Activated CD8-positive, alpha-beta T cell treated with anti-CD3 and anti-CD28 coated beads for 36 hours (primary cell): ENCODE data around the gene GAL. TPM values are rescaled to one million over a fixed set of nuclear protein-coding genes. Genes with fewer than 3 reads are reported as not detected.
"Not testable (repeated sequence)": the region's sequence is repeated elsewhere in the genome, so short reads cannot be mapped to it uniquely, and the experiment has no call there.

ENCODE experiments used
- ATAC-seq: fragments of 200-7000 bp; cut with Tn5 transposase; one replicate; pipeline ENCODE4 v1.10.0; 2021; ENCODE audit warnings: mild to moderate bottlenecking, moderate library complexity
- CTCF ChIA-PET: fragments of 350-600 bp; sonication (Branson Sonifier 250); formaldehyde crosslinking; loops from one replicate; lab custom pipeline; 2021; ENCODE audit warnings: antibody characterized with exemption; lab: Charles Lee
- POLR2A ChIA-PET: fragments of 350-600 bp; sonication (Branson Sonifier 250); formaldehyde crosslinking; loops from one replicate; lab custom pipeline; 2021; ENCODE audit warnings: antibody characterized with exemption; lab: Charles Lee
- DNase-seq: peaks from one replicate; pipeline ENCODE4 v3.0.0-alpha.2; 2020
- H3K27ac Mint-ChIP-seq: one replicate; pipeline ENCODE4 v1.8.0; 2021; ENCODE audit warnings: mild to moderate bottlenecking, mixed read lengths
- H3K27me3 Mint-ChIP-seq: one replicate; pipeline ENCODE4 v1.8.0; 2021; ENCODE audit warnings: mixed read lengths
- H3K36me3 Mint-ChIP-seq: one replicate; pipeline ENCODE4 v1.8.0; 2021; ENCODE audit warnings: low read depth, mixed read lengths
- H3K4me1 Mint-ChIP-seq: one replicate; pipeline ENCODE4 v1.8.0; 2021; ENCODE audit warnings: low read depth, mixed read lengths
- H3K4me3 Mint-ChIP-seq: one replicate; pipeline ENCODE4 v1.8.0; 2021; ENCODE audit warnings: mild to moderate bottlenecking, moderate library complexity, mixed read lengths
- H3K9me3 Mint-ChIP-seq: one replicate; pipeline ENCODE4 v1.8.0; 2021; ENCODE audit warnings: mixed read lengths
- intact Hi-C: fragments of 100-400 bp; cut with micrococcal nuclease; formaldehyde crosslinking; loops from one replicate; pipeline ENCODE4 v1.10.0; 2022
- total RNA-seq, 2 experiments: library from RNA; stranded (reverse); gene quantifications; one replicate each; pipeline ENCODE4 v1.2.3, GENCODE V29; 2021
- TF ChIP-seq, protein P1 (sequence below): fragments of 200-600 bp; IDR thresholded peaks from one replicate; pipeline ENCODE4 v1.8.0; 2022; ENCODE audit warnings: antibody characterized with exemption, mild to moderate bottlenecking

GAL gene, protein sequence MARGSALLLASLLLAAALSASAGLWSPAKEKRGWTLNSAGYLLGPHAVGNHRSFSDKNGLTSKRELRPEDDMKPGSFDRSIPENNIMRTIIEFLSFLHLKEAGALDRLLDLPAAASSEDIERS
- 1 to 10 TPM; 2.2 to 3.8 TPM for total RNA-seq

DNA sequence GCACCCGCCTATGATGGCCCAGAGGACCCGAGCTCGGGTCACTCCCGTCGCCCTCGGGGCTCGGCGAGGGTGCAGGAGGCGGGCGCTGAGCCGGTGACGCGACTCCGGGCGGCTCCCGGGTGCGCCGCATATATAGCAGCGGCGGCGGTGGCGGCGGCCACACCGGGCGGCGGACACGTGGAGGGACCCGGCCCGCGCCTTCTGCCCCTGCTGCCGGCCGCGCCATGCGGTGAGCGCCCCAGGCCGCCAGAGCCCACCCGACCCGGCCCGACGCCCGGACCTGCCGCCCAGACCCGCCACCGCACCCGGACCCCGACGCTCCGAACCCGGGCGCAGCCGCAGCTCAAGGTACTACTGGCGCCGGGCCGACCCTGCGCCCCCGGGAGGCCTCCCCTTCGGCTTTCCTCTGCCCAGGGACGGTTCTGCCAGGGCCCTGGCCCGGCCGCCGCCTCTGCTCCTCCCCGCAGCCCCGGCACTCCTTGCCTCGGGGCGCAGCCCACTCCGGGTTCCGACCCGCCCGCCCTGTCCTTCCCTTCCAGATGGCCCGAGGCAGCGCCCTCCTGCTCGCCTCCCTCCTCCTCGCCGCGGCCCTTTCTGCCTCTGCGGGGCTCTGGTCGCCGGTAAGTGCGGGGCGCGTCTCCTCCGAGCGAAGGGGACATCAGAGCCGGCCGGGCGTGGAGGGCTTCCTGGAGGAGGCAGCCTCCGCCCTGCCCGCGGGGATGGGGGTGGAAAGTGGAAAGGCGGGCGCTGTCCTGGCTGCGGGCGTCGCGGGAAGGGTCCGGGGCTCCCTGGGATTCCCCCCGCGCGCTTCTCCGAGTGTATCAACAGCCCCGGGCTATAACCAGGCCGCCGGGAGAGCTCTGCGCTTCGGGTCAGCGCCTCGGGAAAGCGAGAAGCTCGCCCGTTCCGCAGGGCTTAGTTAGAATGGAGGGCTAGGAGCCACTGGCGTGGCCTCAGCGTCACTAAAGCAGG lies at the start of gene GAL:
Gene GAL (plus strand): TSS at position 160 of the 972 bp plus-strand sequence. CDS start 380 bp downstream, at position 540.
- H3K27me3 Mint-ChIP-seq, result peaks cover 33% of the 10 kb centered on the region
- intact Hi-C loops, result no loop called here
- DNase-seq (peak; percentile 23), ATAC-seq (peak; percentile 72)
- peak within 1 kb of the TSS; percentile 26 for H3K4me3 Mint-ChIP-seq
- H3K36me3 Mint-ChIP-seq, result no peaks in the 10 kb centered on the region
- ChIA-PET CTCF (no interaction called here), POLR2A (interaction anchor here (0.6 to 1.1 kb wide), 3 partner anchors 46 to 738 kb away, joined by 3 read pairs; no protein-coding TSS in a partner anchor)
- H3K4me1 Mint-ChIP-seq, result peaks cover 5% of the 10 kb centered on the region
- H3K27ac Mint-ChIP-seq, result no peak within 1 kb of the TSS
- no peaks in the 10 kb centered on the region for H3K9me3 Mint-ChIP-seq
- TF ChIP-seq, protein P1, sequence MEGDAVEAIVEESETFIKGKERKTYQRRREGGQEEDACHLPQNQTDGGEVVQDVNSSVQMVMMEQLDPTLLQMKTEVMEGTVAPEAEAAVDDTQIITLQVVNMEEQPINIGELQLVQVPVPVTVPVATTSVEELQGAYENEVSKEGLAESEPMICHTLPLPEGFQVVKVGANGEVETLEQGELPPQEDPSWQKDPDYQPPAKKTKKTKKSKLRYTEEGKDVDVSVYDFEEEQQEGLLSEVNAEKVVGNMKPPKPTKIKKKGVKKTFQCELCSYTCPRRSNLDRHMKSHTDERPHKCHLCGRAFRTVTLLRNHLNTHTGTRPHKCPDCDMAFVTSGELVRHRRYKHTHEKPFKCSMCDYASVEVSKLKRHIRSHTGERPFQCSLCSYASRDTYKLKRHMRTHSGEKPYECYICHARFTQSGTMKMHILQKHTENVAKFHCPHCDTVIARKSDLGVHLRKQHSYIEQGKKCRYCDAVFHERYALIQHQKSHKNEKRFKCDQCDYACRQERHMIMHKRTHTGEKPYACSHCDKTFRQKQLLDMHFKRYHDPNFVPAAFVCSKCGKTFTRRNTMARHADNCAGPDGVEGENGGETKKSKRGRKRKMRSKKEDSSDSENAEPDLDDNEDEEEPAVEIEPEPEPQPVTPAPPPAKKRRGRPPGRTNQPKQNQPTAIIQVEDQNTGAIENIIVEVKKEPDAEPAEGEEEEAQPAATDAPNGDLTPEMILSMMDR, result no peak

DNA sequence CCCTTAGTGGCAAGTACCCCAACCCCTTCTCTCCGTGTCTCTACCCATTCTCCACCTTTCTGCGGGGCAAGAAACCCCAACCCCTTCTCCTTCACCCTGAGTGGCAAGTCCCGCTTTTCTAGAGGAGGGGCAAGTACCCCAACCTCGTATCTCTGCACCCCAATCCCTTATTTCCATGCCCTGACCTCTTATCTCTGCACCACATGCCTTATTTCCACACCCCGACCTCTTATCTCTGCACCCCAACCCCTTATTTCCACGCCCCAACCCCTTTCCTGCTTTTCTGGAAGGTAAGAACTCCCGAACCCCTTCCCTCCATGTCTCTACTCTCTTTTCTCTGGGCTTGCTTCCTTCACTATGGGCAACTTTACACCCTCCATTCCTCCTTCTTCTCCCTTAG lies 49.7 kb upstream of the GAL start:
- ATAC-seq, POLR2A ChIA-PET, H3K36me3 Mint-ChIP-seq, H3K4me3 Mint-ChIP-seq, H3K27me3 Mint-ChIP-seq, H3K4me1 Mint-ChIP-seq, DNase-seq, H3K9me3 Mint-ChIP-seq, intact Hi-C loops, H3K27ac Mint-ChIP-seq, CTCF ChIA-PET: not testable (repeated sequence)

DNA sequence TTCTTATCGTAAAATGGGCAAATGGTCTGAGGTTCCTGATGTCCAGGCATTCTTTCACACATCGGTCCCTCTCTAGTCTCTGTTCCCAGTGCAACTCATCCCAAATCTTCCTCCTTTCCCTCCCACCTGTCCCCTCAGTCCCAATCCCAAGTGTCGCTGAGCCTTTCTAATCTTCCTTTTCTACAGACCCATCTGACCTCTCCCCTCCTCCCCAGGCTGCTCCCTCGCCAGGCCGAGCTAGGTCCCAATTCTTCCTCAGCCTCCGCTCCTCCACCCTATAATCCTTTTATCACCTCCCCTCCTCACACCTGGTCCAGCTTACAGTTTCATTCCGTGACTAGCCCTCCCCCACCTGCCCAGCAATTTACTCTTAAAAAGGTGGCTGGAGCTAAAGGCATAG lies 49.2 kb upstream of the GAL start:
- H3K4me3 Mint-ChIP-seq, H3K4me1 Mint-ChIP-seq, H3K27ac Mint-ChIP-seq, CTCF ChIA-PET, ATAC-seq, H3K36me3 Mint-ChIP-seq, H3K27me3 Mint-ChIP-seq, H3K9me3 Mint-ChIP-seq, intact Hi-C loops, DNase-seq: not testable (repeated sequence)
- POLR2A ChIA-PET, result interaction anchor here (0.5 kb wide), 1 partner anchor 1033 kb away, joined by 3 read pairs; no protein-coding TSS in a partner anchor

DNA sequence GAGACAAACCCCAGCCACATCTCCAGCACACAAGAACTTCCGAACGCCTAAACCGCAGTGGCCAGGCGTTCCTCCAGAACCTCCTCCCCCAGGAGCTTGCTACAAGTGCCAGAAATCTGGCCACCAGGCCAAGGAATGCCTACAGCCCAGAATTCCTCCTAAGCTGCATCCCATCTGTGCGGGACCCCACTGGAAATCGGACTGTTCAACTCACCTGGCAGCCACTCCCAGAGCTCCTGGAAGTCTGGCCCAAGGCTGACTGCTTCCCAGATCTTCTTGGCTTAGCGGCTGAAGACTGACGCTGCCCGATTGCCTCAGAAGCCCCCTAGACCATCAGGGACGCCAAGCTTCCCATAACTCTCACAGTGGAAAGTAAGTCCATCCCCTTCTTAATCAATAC lies 48.5 kb upstream of the GAL start:
- H3K4me1 Mint-ChIP-seq, H3K9me3 Mint-ChIP-seq, H3K4me3 Mint-ChIP-seq, intact Hi-C loops, H3K27ac Mint-ChIP-seq, H3K36me3 Mint-ChIP-seq, ATAC-seq, DNase-seq, CTCF ChIA-PET, H3K27me3 Mint-ChIP-seq: not testable (repeated sequence)
- POLR2A ChIA-PET, result interaction anchor here (0.5 kb wide), 1 partner anchor 1033 kb away, joined by 3 read pairs; no protein-coding TSS in a partner anchor

- not testable (repeated sequence) for H3K4me1 Mint-ChIP-seq
Measured at GRCh38 chr11:68639322-68639721, 45.0 kb upstream of the GAL start.

GRCh38 chr11:68641880-68642279 lies 42.5 kb upstream of the GAL start:
- DNase-seq, result no peak
- intact Hi-C loops, result no loop called here
- TF ChIP-seq, protein P1, result no peak
- ChIA-PET POLR2A (no interaction called here), CTCF (no interaction called here)
- no peak for ATAC-seq
- no peaks in the 10 kb centered on the region for H3K9me3 Mint-ChIP-seq
- peaks cover 8% of the 10 kb centered on the region for H3K27me3 Mint-ChIP-seq
- H3K4me1 Mint-ChIP-seq, result peaks cover 3% of the 10 kb centered on the region
- no peaks in the 10 kb centered on the region for H3K36me3 Mint-ChIP-seq
- H3K27ac Mint-ChIP-seq, result no peak overlapping the region
- no peak overlapping the region for H3K4me3 Mint-ChIP-seq

More at GRCh38 chr11:68639322-68639721, 45.0 kb upstream of the GAL start:
- POLR2A ChIA-PET, intact Hi-C loops, H3K27me3 Mint-ChIP-seq, H3K27ac Mint-ChIP-seq, CTCF ChIA-PET, H3K36me3 Mint-ChIP-seq, H3K4me3 Mint-ChIP-seq, ATAC-seq, H3K9me3 Mint-ChIP-seq, DNase-seq: not testable (repeated sequence)
